ENCODE results near the gene AQP10.

- TF ChIP-seq POLR2A (IDR thresholded peaks at IDR 0.05) (no peak), CTCF (IDR thresholded peaks at IDR 0.05) (no peak)
Measured at GRCh38 chr1:154361357-154361756, 40.5 kb downstream of the AQP10 start.
